ENCODE measurements around the gene EPB41L3. TPM values are rescaled to one million over a fixed set of nuclear protein-coding genes. Genes with fewer than 3 reads are reported as not detected.

EPB41L3 gene
- polyA plus RNA-seq, 1 experiment: 45.0 TPM

DNA sequence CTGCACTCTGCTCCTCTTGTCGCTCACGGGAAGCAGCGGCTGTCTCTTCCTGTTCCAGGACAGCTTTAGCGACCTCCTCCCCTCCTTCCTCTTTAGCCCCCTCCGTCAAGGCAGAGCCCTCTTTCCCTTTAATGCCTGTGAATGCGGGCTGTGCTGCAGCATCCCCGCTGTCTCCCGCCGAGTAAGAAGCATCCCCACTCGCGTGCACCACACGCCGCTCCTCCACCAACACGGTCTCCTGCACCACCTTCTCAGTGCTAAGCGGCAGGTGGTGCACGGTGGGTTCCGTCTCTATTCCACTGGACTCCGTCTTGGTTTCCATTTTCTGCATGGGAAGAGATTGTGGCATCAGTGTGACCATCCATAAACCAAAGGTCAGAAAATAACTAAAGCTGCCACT is 146.7 kb downstream of the EPB41L3 start:
- Histone ChIP-seq H3K9me3 (ENCODE audit: control insufficient read depth, insufficient read depth, low read length) (peaks cover 3% of the 10 kb centered on the region; the same call in 1 of the 2 replicates), H3K4me3 (ENCODE audit: low read depth, low read length) (no peak overlapping the region), H3K27ac (ENCODE audit: low read depth, low read length) (no peak overlapping the region), H3K27me3 (ENCODE audit: control insufficient read depth, insufficient read depth, low read length) (no peaks in the 10 kb centered on the region)
- DNase-seq (ENCODE audit: low read depth, low spot score): no peak
- ChIA-PET CTCF (no interaction called here), POLR2A (no interaction called here)
- TF ChIP-seq, protein P1, sequence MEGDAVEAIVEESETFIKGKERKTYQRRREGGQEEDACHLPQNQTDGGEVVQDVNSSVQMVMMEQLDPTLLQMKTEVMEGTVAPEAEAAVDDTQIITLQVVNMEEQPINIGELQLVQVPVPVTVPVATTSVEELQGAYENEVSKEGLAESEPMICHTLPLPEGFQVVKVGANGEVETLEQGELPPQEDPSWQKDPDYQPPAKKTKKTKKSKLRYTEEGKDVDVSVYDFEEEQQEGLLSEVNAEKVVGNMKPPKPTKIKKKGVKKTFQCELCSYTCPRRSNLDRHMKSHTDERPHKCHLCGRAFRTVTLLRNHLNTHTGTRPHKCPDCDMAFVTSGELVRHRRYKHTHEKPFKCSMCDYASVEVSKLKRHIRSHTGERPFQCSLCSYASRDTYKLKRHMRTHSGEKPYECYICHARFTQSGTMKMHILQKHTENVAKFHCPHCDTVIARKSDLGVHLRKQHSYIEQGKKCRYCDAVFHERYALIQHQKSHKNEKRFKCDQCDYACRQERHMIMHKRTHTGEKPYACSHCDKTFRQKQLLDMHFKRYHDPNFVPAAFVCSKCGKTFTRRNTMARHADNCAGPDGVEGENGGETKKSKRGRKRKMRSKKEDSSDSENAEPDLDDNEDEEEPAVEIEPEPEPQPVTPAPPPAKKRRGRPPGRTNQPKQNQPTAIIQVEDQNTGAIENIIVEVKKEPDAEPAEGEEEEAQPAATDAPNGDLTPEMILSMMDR (IDR thresholded peaks at IDR 0.05; ENCODE audit: low read depth, low read length): no peak

DNA sequence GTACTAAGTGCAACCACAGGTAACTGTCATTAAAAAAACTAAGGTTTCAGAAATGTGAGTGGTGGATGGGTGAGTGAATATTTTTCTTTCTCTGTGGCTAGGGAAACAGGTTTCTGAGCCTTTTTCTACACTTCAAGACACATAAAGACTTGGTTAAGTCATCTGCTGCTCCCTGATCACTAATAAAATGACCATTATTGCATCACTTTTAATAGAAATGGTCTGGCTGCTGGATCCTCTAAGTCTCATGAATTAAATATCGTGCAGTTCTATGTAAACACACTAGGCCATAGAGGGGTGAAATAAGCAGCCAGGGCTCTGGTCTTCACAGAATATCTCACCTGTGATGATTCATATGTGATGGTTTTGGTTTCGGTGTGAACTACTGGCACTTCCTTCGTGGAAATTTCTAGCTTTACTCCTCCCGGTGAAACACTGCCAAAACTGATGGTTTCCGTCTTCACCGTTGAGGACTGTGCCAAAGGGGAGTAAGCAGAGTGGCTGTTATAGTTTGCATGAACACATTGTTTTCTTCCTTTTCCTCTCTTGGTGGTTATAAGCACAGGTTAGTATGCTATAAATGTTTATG is 147.8 kb downstream of the EPB41L3 start:
- CTCF ChIA-PET: no interaction called here

DNA sequence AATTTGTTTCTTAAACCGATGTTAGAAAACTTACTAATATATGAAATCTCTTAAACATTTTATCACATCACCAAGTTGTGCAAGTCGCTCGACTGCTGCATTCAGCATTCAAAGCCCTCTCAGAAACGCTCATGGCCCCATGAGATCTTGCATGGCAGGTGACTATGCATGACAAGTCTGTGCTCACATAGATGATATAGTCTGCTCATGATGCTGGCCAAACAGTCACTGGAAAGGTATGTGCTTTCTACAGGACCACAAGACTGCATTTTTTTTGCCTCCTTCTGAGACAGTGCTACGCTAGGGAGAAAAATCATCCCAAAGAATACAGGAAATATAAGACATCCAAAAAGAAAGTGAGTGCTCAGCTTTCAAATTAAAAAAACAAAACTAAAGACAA is 150.0 kb downstream of the EPB41L3 start:
- ChIA-PET CTCF (no interaction called here), POLR2A (no interaction called here)
- DNase-seq (ENCODE audit: low read depth, low spot score): peak; percentile 15
- Histone ChIP-seq H3K27ac (ENCODE audit: low read depth, low read length) (no peak overlapping the region), H3K27me3 (ENCODE audit: control insufficient read depth, insufficient read depth, low read length) (no peaks in the 10 kb centered on the region), H3K9me3 (ENCODE audit: control insufficient read depth, insufficient read depth, low read length) (peaks cover 3% of the 10 kb centered on the region; the same call in 1 of the 2 replicates), H3K4me3 (ENCODE audit: low read depth, low read length) (no peak overlapping the region)
- TF ChIP-seq, protein P1 (IDR thresholded peaks at IDR 0.05; ENCODE audit: low read depth, low read length): no peak

More for the DNA sequence above, 147.8 kb downstream of the EPB41L3 start:
- Histone ChIP-seq H3K4me3 (ENCODE audit: low read depth, low read length) (no peak overlapping the region), H3K9me3 (ENCODE audit: control insufficient read depth, insufficient read depth, low read length) (peaks cover 3% of the 10 kb centered on the region; the same call in 1 of the 2 replicates), H3K27me3 (ENCODE audit: control insufficient read depth, insufficient read depth, low read length) (no peaks in the 10 kb centered on the region), H3K27ac (ENCODE audit: low read depth, low read length) (no peak overlapping the region)
- no peak for DNase-seq (ENCODE audit: low read depth, low spot score)
- TF ChIP-seq, protein P1 (IDR thresholded peaks at IDR 0.05; ENCODE audit: low read depth, low read length): no peak
- POLR2A ChIA-PET: no interaction called here

DNA sequence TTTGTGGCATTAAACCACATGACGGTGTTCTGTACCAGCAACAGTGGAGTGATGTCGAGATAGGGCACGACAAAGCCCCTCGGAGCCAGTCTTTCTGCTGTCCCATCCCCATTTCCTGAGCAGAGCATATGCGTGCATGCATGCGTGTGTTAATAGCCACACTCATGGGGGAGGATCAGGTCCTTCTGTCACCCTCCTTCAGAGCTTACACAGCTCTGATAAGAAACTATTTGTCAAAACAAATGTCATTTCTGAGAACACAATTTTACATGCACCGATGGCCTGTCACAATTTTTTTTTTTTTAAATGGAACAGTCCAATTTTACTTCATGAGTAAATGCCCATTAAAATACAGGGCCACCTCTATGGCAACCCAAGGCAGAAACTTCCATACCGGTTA is 152.4 kb downstream of the EPB41L3 start:
- POLR2A ChIA-PET: no interaction called here
- H3K27ac ChIP-seq (ENCODE audit: low read depth, low read length): no peak overlapping the region
- peaks cover 4% of the 10 kb centered on the region; the same call in 1 of the 2 replicates for H3K9me3 ChIP-seq (ENCODE audit: control insufficient read depth, insufficient read depth, low read length)
- DNase-seq (ENCODE audit: low read depth, low spot score): no peak
- CTCF ChIA-PET: interaction anchor here (1.1 kb wide), 1 partner anchor 43 kb away, joined by 3 read pairs; no protein-coding TSS in a partner anchor
- no peak overlapping the region for H3K4me3 ChIP-seq (ENCODE audit: low read depth, low read length)
- H3K27me3 ChIP-seq (ENCODE audit: control insufficient read depth, insufficient read depth, low read length): no peaks in the 10 kb centered on the region
- TF ChIP-seq, protein P1 (IDR thresholded peaks at IDR 0.05; ENCODE audit: low read depth, low read length): no peak

DNA sequence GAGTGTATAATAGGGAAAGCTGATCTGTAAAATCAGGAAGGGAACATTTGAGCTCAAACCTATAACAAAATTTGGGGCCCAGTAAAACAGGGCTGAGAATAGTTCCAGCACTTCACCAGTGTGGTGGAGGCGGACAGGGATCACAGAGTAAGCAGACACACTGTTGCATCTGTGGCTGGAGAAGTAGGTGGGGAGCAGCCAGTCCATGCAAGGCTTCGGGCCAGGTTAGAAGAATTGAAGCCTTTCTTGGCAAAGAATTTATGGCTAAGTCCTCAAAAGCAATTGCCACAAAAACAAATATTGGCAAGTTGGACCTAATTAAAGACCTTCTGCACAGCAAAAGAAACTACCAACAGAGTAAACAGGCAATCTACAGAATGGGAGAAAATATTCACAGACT is 154.4 kb downstream of the EPB41L3 start:
- H3K9me3 ChIP-seq (ENCODE audit: control insufficient read depth, insufficient read depth, low read length): peaks cover 4% of the 10 kb centered on the region
- no peak for DNase-seq (ENCODE audit: low read depth, low spot score)
- H3K27ac ChIP-seq (ENCODE audit: low read depth, low read length): no peak overlapping the region
- H3K4me3 ChIP-seq (ENCODE audit: low read depth, low read length): no peak overlapping the region
- ChIA-PET POLR2A (no interaction called here), CTCF (interaction anchor here (1.1 kb wide), 1 partner anchor 158 kb away, joined by 3 read pairs; no protein-coding TSS in a partner anchor)
- H3K27me3 ChIP-seq (ENCODE audit: control insufficient read depth, insufficient read depth, low read length): no peaks in the 10 kb centered on the region
- TF ChIP-seq, protein P1 (IDR thresholded peaks at IDR 0.05; ENCODE audit: low read depth, low read length): no peak

All from AG04450 (cell line).